Panc1 (cell line): Measurements from ENCODE around the gene CMTM6. TPM values are rescaled to one million over a fixed set of nuclear protein-coding genes. Genes with fewer than 3 reads are reported as not detected.

ENCODE experiments used
- ATAC-seq: fragments of 200-7000 bp; cut with Tn5 transposase; 2 replicates; pipeline ENCODE4 v1.9.1; 2020; ENCODE audit warnings: mild to moderate bottlenecking, moderate library complexity
- BruUV-seq: library from RNA; stranded (reverse); fragments of 400-500 nt; replicated peaks from 2 replicates; lab custom pipeline; 2021; lab: Mats Ljungman, UMichigan
- CTCF ChIA-PET: fragments of 300-600 bp; sonication (Branson Sonifier 250); formaldehyde crosslinking; loops from one replicate; lab custom pipeline; 2022; ENCODE audit warnings: antibody characterized with exemption; lab: Charles Lee
- POLR2A ChIA-PET: fragments of 300-600 bp; sonication (Branson Sonifier 250); formaldehyde crosslinking; loops from one replicate; lab custom pipeline; 2022; ENCODE audit warnings: antibody characterized with exemption; lab: Charles Lee
- DNase-seq: peaks from one replicate; pipeline ENCODE4 v3.0.0-alpha.2; 2010; ENCODE audit warnings: low read depth, low spot score
- H3K27ac ChIP-seq: 2 replicates; pipeline ENCODE4 v1.5.1; 2011; ENCODE audit warnings: mild to moderate bottlenecking, low read length, inconsistent platforms
- H3K27me3 ChIP-seq: fragments of 200-500 bp; sonication (Bioruptor generic); 2 replicates; pipeline ENCODE4 v1.6.0; 2014; ENCODE audit warnings: low read length, inconsistent platforms; ENCODE audit not compliant: control insufficient read depth, insufficient read depth
- H3K36me3 ChIP-seq: fragments of 200-500 bp; sonication (Bioruptor generic); 2 replicates; pipeline ENCODE4 v1.5.1; 2014; ENCODE audit warnings: inconsistent platforms, mild to moderate bottlenecking, low read length, moderate library complexity; ENCODE audit not compliant: control insufficient read depth, insufficient read depth
- H3K4me1 ChIP-seq: 2 replicates; pipeline ENCODE4 v1.5.1; 2011; ENCODE audit warnings: inconsistent platforms, mild to moderate bottlenecking, low read length, moderate library complexity; ENCODE audit not compliant: control insufficient read depth, insufficient read depth
- H3K4me3 ChIP-seq, 2 experiments: 2 replicates each; pipeline ENCODE4 v1.5.1; 2011 to 2012; ENCODE audit warnings: low read depth in 2 of 2, low read length in 2 of 2, mild to moderate bottlenecking in 2 of 2, inconsistent platforms in 1 of 2, moderate library complexity in 1 of 2
- H3K9me3 ChIP-seq: fragments of 200-500 bp; sonication (Bioruptor generic); 2 replicates; pipeline ENCODE4 v1.5.1; 2014; ENCODE audit warnings: low read depth, mild to moderate bottlenecking, inconsistent platforms, low read length, moderate library complexity; ENCODE audit not compliant: control insufficient read depth, insufficient read depth
- CTCF ChIP-seq: fragments of 450-650 bp; IDR thresholded peaks from 2 replicates; pipeline ENCODE4 v1.5.1; 2017; ENCODE audit warnings: mild to moderate bottlenecking
- POLR2AphosphoS5 ChIP-seq: IDR thresholded peaks from 2 replicates; pipeline ENCODE4 v1.6.1; 2012; ENCODE audit warnings: mild to moderate bottlenecking, low read depth, low read length, moderate library complexity
- SIN3A ChIP-seq: IDR thresholded peaks from 2 replicates; pipeline ENCODE4 v1.6.1; 2012; ENCODE audit warnings: low read depth, mild to moderate bottlenecking, low read length, moderate library complexity, borderline replicate concordance; ENCODE audit not compliant: insufficient read depth
- TCF7L2 ChIP-seq: IDR thresholded peaks from 2 replicates; pipeline ENCODE4 v1.6.1; 2011; ENCODE audit warnings: mild to moderate bottlenecking, low read depth, low read length, inconsistent platforms
- in situ Hi-C: cut with HindIII; loops from 2 replicates; pipeline ENCODE4 v1.10.0; 2016; ENCODE audit warnings: low sequenced_read_pairs, low pct_unique_long_range_greater_than_20kb
- intact Hi-C: fragments of 100-400 bp; cut with micrococcal nuclease; formaldehyde crosslinking; loops from one replicate; pipeline ENCODE4 v1.10.0; 2022; ENCODE audit not compliant: unreplicated experiment
- total RNA-seq: library from RNA; stranded (reverse); gene quantifications from one replicate; pipeline ENCODE4 v1.2.1, GENCODE V29; 2021; ENCODE audit not compliant: unreplicated experiment
- TF ChIP-seq, protein P1 (sequence below), 2 experiments: IDR thresholded peaks; 2 replicates each; pipeline ENCODE4 v1.6.1; 2011 to 2012; ENCODE audit warnings: low read depth in 2 of 2, control low read depth in 1 of 2, low read length in 1 of 2, mild to moderate bottlenecking in 1 of 2, moderate library complexity in 1 of 2; ENCODE audit not compliant: insufficient read depth in 1 of 2

CMTM6 gene
- total RNA-seq, 1 experiment from 2014 or later: 56.4 TPM

- in situ Hi-C loops (no loop called here), intact Hi-C loops (no loop called here)
- BruUV-seq: no TSS peak
- CTCF ChIA-PET: no interaction called here
- Histone ChIP-seq H3K4me1 (no peaks in the 10 kb centered on the region), H3K27me3 (no peaks in the 10 kb centered on the region), H3K9me3 (no peaks in the 10 kb centered on the region), H3K27ac (no peak overlapping the region), H3K36me3 (no peaks in the 10 kb centered on the region; the same call in 1 of the 2 replicates), H3K4me3 (no peak overlapping the region)
- DNase-seq: no peak
- POLR2A ChIA-PET: no interaction called here
- TF ChIP-seq, protein P1, sequence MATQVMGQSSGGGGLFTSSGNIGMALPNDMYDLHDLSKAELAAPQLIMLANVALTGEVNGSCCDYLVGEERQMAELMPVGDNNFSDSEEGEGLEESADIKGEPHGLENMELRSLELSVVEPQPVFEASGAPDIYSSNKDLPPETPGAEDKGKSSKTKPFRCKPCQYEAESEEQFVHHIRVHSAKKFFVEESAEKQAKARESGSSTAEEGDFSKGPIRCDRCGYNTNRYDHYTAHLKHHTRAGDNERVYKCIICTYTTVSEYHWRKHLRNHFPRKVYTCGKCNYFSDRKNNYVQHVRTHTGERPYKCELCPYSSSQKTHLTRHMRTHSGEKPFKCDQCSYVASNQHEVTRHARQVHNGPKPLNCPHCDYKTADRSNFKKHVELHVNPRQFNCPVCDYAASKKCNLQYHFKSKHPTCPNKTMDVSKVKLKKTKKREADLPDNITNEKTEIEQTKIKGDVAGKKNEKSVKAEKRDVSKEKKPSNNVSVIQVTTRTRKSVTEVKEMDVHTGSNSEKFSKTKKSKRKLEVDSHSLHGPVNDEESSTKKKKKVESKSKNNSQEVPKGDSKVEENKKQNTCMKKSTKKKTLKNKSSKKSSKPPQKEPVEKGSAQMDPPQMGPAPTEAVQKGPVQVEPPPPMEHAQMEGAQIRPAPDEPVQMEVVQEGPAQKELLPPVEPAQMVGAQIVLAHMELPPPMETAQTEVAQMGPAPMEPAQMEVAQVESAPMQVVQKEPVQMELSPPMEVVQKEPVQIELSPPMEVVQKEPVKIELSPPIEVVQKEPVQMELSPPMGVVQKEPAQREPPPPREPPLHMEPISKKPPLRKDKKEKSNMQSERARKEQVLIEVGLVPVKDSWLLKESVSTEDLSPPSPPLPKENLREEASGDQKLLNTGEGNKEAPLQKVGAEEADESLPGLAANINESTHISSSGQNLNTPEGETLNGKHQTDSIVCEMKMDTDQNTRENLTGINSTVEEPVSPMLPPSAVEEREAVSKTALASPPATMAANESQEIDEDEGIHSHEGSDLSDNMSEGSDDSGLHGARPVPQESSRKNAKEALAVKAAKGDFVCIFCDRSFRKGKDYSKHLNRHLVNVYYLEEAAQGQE (IDR thresholded peaks at IDR 0.05; ENCODE audit: insufficient read depth in 1 of 2, low read depth in 2 of 2, low read length in 1 of 2): no peak
- TF ChIP-seq CTCF (no peak), SIN3A (no peak), TCF7L2 (no peak), POLR2AphosphoS5 (no peak)
- no peak for ATAC-seq
Observed at GRCh38 chr3:32545305-32545704, 42.7 kb upstream of the CMTM6 start.

- Histone ChIP-seq H3K9me3 (no peaks in the 10 kb centered on the region), H3K27ac (no peak overlapping the region), H3K27me3 (no peaks in the 10 kb centered on the region), H3K36me3 (no peaks in the 10 kb centered on the region; the same call in 1 of the 2 replicates), H3K4me1 (no peaks in the 10 kb centered on the region), H3K4me3 (no peak overlapping the region)
- in situ Hi-C loops: no loop called here
- ATAC-seq: no peak
- ChIA-PET POLR2A (no interaction called here), CTCF (no interaction called here)
- no peak for DNase-seq
- TF ChIP-seq, protein P1 (IDR thresholded peaks at IDR 0.05; ENCODE audit: insufficient read depth in 1 of 2, low read depth in 2 of 2, low read length in 1 of 2): no peak
- TF ChIP-seq POLR2AphosphoS5: no peak
- TF ChIP-seq SIN3A: no peak
- TF ChIP-seq CTCF: no peak
- TF ChIP-seq TCF7L2: no peak
- intact Hi-C loops: no loop called here
- BruUV-seq: no TSS peak
Observed at GRCh38 chr3:32544894-32545293, 42.2 kb upstream of the CMTM6 start.
